SK-N-SH (cell line): ENCODE data around the gene CHST6. TPM values are rescaled to one million over a fixed set of nuclear protein-coding genes. Genes with fewer than 3 reads are reported as not detected.

Experiments
- CTCF ChIA-PET: fragments of 300-600, 350-600 bp; formaldehyde crosslinking; extraction: SDS; loops from one replicate; lab custom pipeline; 2021; lab: Yijun Ruan, JAX
- POLR2A ChIA-PET: fragments of 350-600 bp; sonication (Branson Sonifier 250); formaldehyde crosslinking; extraction: SDS; loops from one replicate; lab custom pipeline; 2020; ENCODE audit warnings: antibody characterized with exemption, inconsistent platforms; lab: Yijun Ruan, JAX
- DNase-seq: peaks from one replicate; pipeline ENCODE4 v3.0.0; 2012
- H2AFZ ChIP-seq: fragments of 200-600 bp; sonication (generic); 2 replicates; pipeline ENCODE4 v1.8.1; 2016; ENCODE audit warnings: antibody characterized with exemption, mild to moderate bottlenecking, low read depth
- H3F3A ChIP-seq: fragments of 200-600 bp; sonication (generic); replicated peaks from 2 replicates; pipeline ENCODE3; 2016; ENCODE audit warnings: antibody characterized with exemption, mild to moderate bottlenecking; ENCODE audit not compliant: insufficient read depth
- H3K27ac ChIP-seq, 2 experiments: fragments of 200-500 bp in 1 of 2; fragments of 200-600 bp in 1 of 2; sonication (Bioruptor generic) in 1 of 2; sonication (generic), shearing (Covaris generic) in 1 of 2; 2 replicates each; pipeline versions ENCODE4 v1.5.1 to v1.6.1; 2014 to 2016; ENCODE audit warnings: low read depth in 2 of 2, inconsistent platforms in 1 of 2, low read length in 1 of 2, mild to moderate bottlenecking in 1 of 2, mixed read lengths in 1 of 2
- H3K27me3 ChIP-seq: fragments of 200-600 bp; sonication (generic), shearing (Covaris generic); 2 replicates; pipeline ENCODE4 v1.6.1; 2016; ENCODE audit warnings: mixed run types; ENCODE audit not compliant: insufficient read depth
- H3K36me3 ChIP-seq, 2 experiments: fragments of 200-500 bp in 1 of 2; fragments of 200-600 bp in 1 of 2; sonication (Bioruptor generic) in 1 of 2; sonication (generic) in 1 of 2; replicated peaks in 1 of 2; 2 replicates each; pipeline versions ENCODE3 to v1.5.1; 2014 to 2016; ENCODE audit warnings: low read length in 1 of 2, mild to moderate bottlenecking in 1 of 2; ENCODE audit not compliant: insufficient read depth in 2 of 2, control insufficient read depth in 1 of 2
- H3K4me1 ChIP-seq, 2 experiments: fragments of 200-500 bp in 1 of 2; fragments of 200-600 bp in 1 of 2; sonication (Bioruptor generic) in 1 of 2; sonication (generic), shearing (Covaris generic) in 1 of 2; 2 replicates each; pipeline versions ENCODE4 v1.5.1 to v1.6.1; 2014 to 2016; ENCODE audit warnings: low read depth in 1 of 2, low read length in 1 of 2, mixed run types in 1 of 2; ENCODE audit not compliant: insufficient read depth in 2 of 2, control insufficient read depth in 1 of 2
- H3K4me2 ChIP-seq: fragments of 200-600 bp; sonication (generic), shearing (Covaris generic); 2 replicates; pipeline ENCODE4 v1.6.1; 2017; ENCODE audit warnings: mixed run types
- H3K4me3 ChIP-seq, 2 experiments: fragments of 200-500 bp in 1 of 2; fragments of 200-600 bp in 1 of 2; sonication (Bioruptor generic) in 1 of 2; sonication (generic), shearing (Covaris generic) in 1 of 2; 2 replicates each; pipeline versions ENCODE4 v1.5.1 to v1.8.1; 2014 to 2016; ENCODE audit warnings: low read depth in 2 of 2, inconsistent platforms in 1 of 2, low read length in 1 of 2, mild to moderate bottlenecking in 1 of 2, mixed read lengths in 1 of 2, moderate library complexity in 1 of 2
- H3K79me2 ChIP-seq: fragments of 200-600 bp; sonication (generic); 2 replicates; pipeline ENCODE4 v1.8.1; 2017; ENCODE audit warnings: mild to moderate bottlenecking; ENCODE audit not compliant: insufficient read depth
- H3K9ac ChIP-seq: fragments of 200-600 bp; sonication (generic); 2 replicates; pipeline ENCODE4 v1.6.1; 2017; ENCODE audit warnings: mixed run types
- H3K9me2 ChIP-seq: fragments of 200-600 bp; sonication (generic); 2 replicates; pipeline ENCODE4 v1.6.1; 2017; ENCODE audit warnings: mixed run types
- H3K9me3 ChIP-seq: fragments of 200-600 bp; sonication (generic); 2 replicates; pipeline ENCODE4 v1.6.1; 2017; ENCODE audit warnings: mixed run types, mild to moderate bottlenecking, moderate library complexity
- H4K20me1 ChIP-seq: fragments of 200-600 bp; sonication (generic); 2 replicates; pipeline ENCODE4 v1.6.1; 2017; ENCODE audit warnings: mild to moderate bottlenecking, mixed run types; ENCODE audit not compliant: insufficient read depth
- CTCF ChIP-seq: fragments of 200-600 bp; sonication (generic); IDR thresholded peaks from 2 replicates; pipeline ENCODE4 v1.6.1; 2017; ENCODE audit warnings: antibody characterized with exemption, mild to moderate bottlenecking, moderate library complexity
- EZH2phosphoT487 ChIP-seq: fragments of 200-600 bp; sonication (generic); IDR thresholded peaks from 2 replicates; pipeline ENCODE4 v1.6.1; 2017; ENCODE audit warnings: low read depth, mixed run types, mild to moderate bottlenecking, antibody characterized with exemption, moderate library complexity, borderline replicate concordance
- FOXM1 ChIP-seq: IDR thresholded peaks from 2 replicates; pipeline ENCODE4 v1.4.0; 2012; ENCODE audit warnings: low read depth, mild to moderate bottlenecking
- IRF3 ChIP-seq: fragments of 150-350 bp; IDR thresholded peaks from 2 replicates; pipeline ENCODE4 v1.6.1; 2016; ENCODE audit warnings: mild to moderate bottlenecking, low read depth, low read length
- JUND ChIP-seq: IDR thresholded peaks from 2 replicates; pipeline ENCODE4 v1.4.0; 2012
- MAX ChIP-seq: IDR thresholded peaks from 2 replicates; pipeline ENCODE4 v1.4.0; 2012; ENCODE audit warnings: low read depth
- MEF2A ChIP-seq: IDR thresholded peaks from 2 replicates; pipeline ENCODE4 v1.4.0; 2012; ENCODE audit warnings: low read depth, borderline replicate concordance
- PBX3 ChIP-seq: IDR thresholded peaks from 2 replicates; pipeline ENCODE4; 2012
- USF1 ChIP-seq: IDR thresholded peaks from 2 replicates; pipeline ENCODE4 v1.4.0; 2012; ENCODE audit warnings: low read depth, borderline replicate concordance
- USF2 ChIP-seq: fragments of 150-350 bp; IDR thresholded peaks from 2 replicates; pipeline ENCODE4 v1.6.1; 2017; ENCODE audit warnings: antibody characterized with exemption, low read length, low read depth, borderline replicate concordance
- WGBS: methylation state at CpG from one replicate; pipeline ENCODE4 v1.1.6; 2017; ENCODE audit warnings: low lambda C conversion rate; 5-methylcytosine and 5-hydroxymethylcytosine counted together
- polyA plus RNA-seq, 3 experiments: library from polyadenylated mRNA; depleted of rRNA; stranded (reverse); fragments of >200 nt; gene quantifications; 2 replicates each; pipeline ENCODE4 v1.2.3, GENCODE V29; 2012

CHST6 gene
- polyA plus RNA-seq, 1 of the 3 experiments (the other 2 are of a cell fraction), result 0.30 TPM

- H3K4me3 ChIP-seq, result peak overlapping the region in 1 of 2 experiments; percentile 37; a peak in 1 of 4 replicates
- H3K9me3 ChIP-seq, result no peaks in the 10 kb centered on the region
- TF ChIP-seq FOXM1 (no peak), MEF2A (no peak), IRF3 (no peak), CTCF (no peak), MAX (no peak), USF2 (no peak), USF1 (no peak), PBX3 (no peak), JUND (no peak), EZH2phosphoT487 (no peak)
- POLR2A ChIA-PET, result no interaction called here
- no peaks in the 10 kb centered on the region for H3K9me2 ChIP-seq
- H2AFZ ChIP-seq, result no peak overlapping the region
- no peak for DNase-seq
- H4K20me1 ChIP-seq, result no peaks in the 10 kb centered on the region
- peaks cover 7 to 12% of the 10 kb centered on the region in 2 experiments; a peak in 2 of 4 replicates for H3K4me1 ChIP-seq
- 80% methylated on average over 26 of the region's 26 CpGs for WGBS
- H3K36me3 ChIP-seq, result no peaks in the 10 kb centered on the region
- H3K4me2 ChIP-seq, result no peak overlapping the region
- no peaks in the 10 kb centered on the region for H3K79me2 ChIP-seq
- CTCF ChIA-PET, result interaction anchor here (1.0 to 2.7 kb wide), 6 partner anchors 22 to 295 kb away, joined by 3 to 15 read pairs (median 4); no protein-coding TSS in a partner anchor
- peaks cover 4% of the 10 kb centered on the region for H3F3A ChIP-seq
- H3K27me3 ChIP-seq, result no peaks in the 10 kb centered on the region
- H3K27ac ChIP-seq, result no peak overlapping the region
- H3K9ac ChIP-seq, result no peak overlapping the region
Measured at GRCh38 chr16:75494661-75495075, 573 bp downstream of the CHST6 start.
